Transverse colon (tissue), 4 donors: ENCODE results near the gene TRAF5. TPM values are rescaled to one million over a fixed set of nuclear protein-coding genes. Genes with fewer than 3 reads are reported as not detected.
A peak's percentile ranks its signal among the peaks of the same experiment; 100 is the strongest.
"Not testable (repeated sequence)": the region's sequence is repeated elsewhere in the genome, so short reads cannot be mapped to it uniquely, and the experiment has no call there.

Experiments
- DNase-seq: peaks from one replicate; pipeline ENCODE4 v3.0.0-alpha.2; 2019
- H3K27ac ChIP-seq, 4 donors: fragments of 200-600 bp; sonication (generic); 2 replicates each; pipeline ENCODE4 v1.5.1; 2016 to 2018; ENCODE audit warnings: inconsistent platforms in 4 of 4
- H3K27me3 ChIP-seq: fragments of 200-600 bp; sonication (generic); 2 replicates; pipeline ENCODE4 v1.5.1; 2017; ENCODE audit warnings: inconsistent platforms
- H3K36me3 ChIP-seq, 4 donors: fragments of 200-600 bp; sonication (generic); 2 replicates each; pipeline ENCODE4 v1.5.1; 2017 to 2019; ENCODE audit warnings: inconsistent platforms in 4 of 4
- H3K4me1 ChIP-seq, 4 donors: fragments of 200-600 bp; sonication (generic); 2 replicates each; pipeline ENCODE4 v1.5.1; 2017 to 2020; ENCODE audit warnings: inconsistent platforms in 4 of 4
- H3K4me3 ChIP-seq, 4 donors: fragments of 200-600 bp; sonication (generic); 1 replicate in 1 of 4; 2 replicates in 3 of 4; pipeline versions ENCODE4 v1.5.1 to v1.6.1; 2017 to 2019; ENCODE audit warnings: inconsistent platforms in 4 of 4
- H3K9me3 ChIP-seq, 2 donors: fragments of 200-600 bp; sonication (generic); 2 replicates each; pipeline ENCODE4 v1.5.1; 2017 to 2019; ENCODE audit warnings: inconsistent platforms in 2 of 2
- CTCF ChIP-seq, 5 experiments: fragments of 200-600 bp in 3 of 5; fragments of 450-650 bp in 2 of 5; sonication (generic) in 3 of 5; IDR thresholded peaks; 1 replicate in 2 of 5; 2 replicates in 3 of 5; pipeline ENCODE4 v1.5.1; 2016 to 2017; ENCODE audit warnings: antibody characterized with exemption in 5 of 5, inconsistent platforms in 3 of 5, mild to moderate bottlenecking in 2 of 5, moderate library complexity in 1 of 5
- EP300 ChIP-seq: sonication (generic); formaldehyde crosslinking; IDR thresholded peaks from one replicate; pipeline ENCODE4 v1.6.1; 2017; ENCODE audit warnings: antibody characterized with exemption, low read depth
- POLR2A ChIP-seq: fragments of 450-650 bp; IDR thresholded peaks from one replicate; pipeline ENCODE4 v1.6.1; 2016; ENCODE audit warnings: antibody characterized with exemption, mild to moderate bottlenecking, moderate library complexity
- POLR2AphosphoS5 ChIP-seq, 3 donors: sonication (generic); formaldehyde crosslinking; IDR thresholded peaks; one replicate each; pipeline ENCODE4 v1.6.1; 2016; ENCODE audit warnings: antibody characterized with exemption in 3 of 3
- WGBS, 2 donors: methylation state at CpG; one replicate each; pipeline ENCODE4 v1.1.5; 2018; ENCODE audit warnings: low coverage in 1 of 2; 5-methylcytosine and 5-hydroxymethylcytosine counted together
- in situ Hi-C, 4 donors: fragments of 200-750 bp; cut with MboI; loops; one replicate each; pipeline versions ENCODE4 v1.15.0 to v1.15.1; 2017; ENCODE audit warnings: low sequenced_read_pairs in 3 of 4, low pct_ligation_motif_present in 1 of 4, low pct_unique_long_range_greater_than_20kb in 1 of 4
- intact Hi-C: fragments of 100-400 bp; cut with DNase I; formaldehyde crosslinking; loops from one replicate; pipeline ENCODE4 v1.15.1; 2023; ENCODE audit warnings: low total_unique reads
- total RNA-seq, 4 donors: library from RNA; depleted of rRNA; stranded (reverse); fragments of >200 nt; gene quantifications; one replicate each; pipeline ENCODE4 v1.1.0, GENCODE V29; 2016

Gene TRAF5
- total RNA-seq, 4 donors from 2014 or later = 10.5 to 30.5 (median 17.0) TPM

- H3K9me3 ChIP-seq, H3K36me3 ChIP-seq, in situ Hi-C loops, H3K27ac ChIP-seq, H3K27me3 ChIP-seq, H3K4me1 ChIP-seq, intact Hi-C loops, DNase-seq, H3K4me3 ChIP-seq: not testable (repeated sequence)
- 84% methylated on average over 7 of the region's 7 CpGs; no CpG with 5 or more reads in 1 of the 2 donors for WGBS, 2 donors
Measured at GRCh38 chr1:211407749-211408148, 81.1 kb downstream of the TRAF5 start.

- Histone ChIP-seq H3K27me3 (no peaks in the 10 kb centered on the region), H3K27ac (no peak overlapping the region), H3K4me3 (no peak overlapping the region), H3K4me1 (no peaks in the 10 kb centered on the region), H3K36me3 (no peaks in the 10 kb centered on the region), H3K9me3 (no peaks in the 10 kb centered on the region)
- TF ChIP-seq POLR2A (no peak), EP300 (no peak), POLR2AphosphoS5 (IDR thresholded peaks at IDR 0.05) (no peak), CTCF (IDR thresholded peaks at IDR 0.05) (no peak)
- intact Hi-C loops (no loop called here), in situ Hi-C loops (no loop called here)
- DNase-seq = no peak
- WGBS, 2 donors = 97% methylated on average over 3 of the region's 3 CpGs
Measured at GRCh38 chr1:211411639-211412038, 85.0 kb downstream of the TRAF5 start.

GRCh38 chr1:211415700-211416099 lies 89.1 kb downstream of the TRAF5 start:
- Histone ChIP-seq H3K9me3 (no peaks in the 10 kb centered on the region), H3K27me3 (no peaks in the 10 kb centered on the region), H3K4me1 (no peaks in the 10 kb centered on the region), H3K36me3 (no peaks in the 10 kb centered on the region), H3K4me3 (no peak overlapping the region), H3K27ac (peak overlapping the region in 1 of 4 donors; percentile 78)
- 45 to 81% methylated on average over 2 of the region's 2 CpGs for WGBS, 2 donors
- DNase-seq = no peak
- TF ChIP-seq EP300 = no peak
- TF ChIP-seq POLR2AphosphoS5 (IDR thresholded peaks at IDR 0.05) = no peak
- no peak for TF ChIP-seq POLR2A
- TF ChIP-seq CTCF (IDR thresholded peaks at IDR 0.05) = no peak
- intact Hi-C loops = no loop called here
- in situ Hi-C loops = no loop called here

- peak; percentile 22 for DNase-seq
- H3K9me3 ChIP-seq, intact Hi-C loops, H3K27me3 ChIP-seq, H3K4me1 ChIP-seq, H3K36me3 ChIP-seq, in situ Hi-C loops: not testable (repeated sequence)
- Histone ChIP-seq H3K27ac (peak overlapping the region in 3 of 4 donors; percentile 61 to 78 (median 78)), H3K4me3 (peak overlapping the region in 3 of 4 donors; percentile 46 to 61 (median 57))
- 30% methylated on average over 43 of the region's 43 CpGs; no CpG with 5 or more reads in 1 of the 2 donors for WGBS, 2 donors
Measured at GRCh38 chr1:211416246-211416627, 89.6 kb downstream of the TRAF5 start.

- H3K9me3 ChIP-seq, H3K27me3 ChIP-seq, H3K36me3 ChIP-seq, intact Hi-C loops, in situ Hi-C loops, H3K4me1 ChIP-seq: not testable (repeated sequence)
- Histone ChIP-seq H3K4me3 (peak overlapping the region in 3 of 4 donors; percentile 46 to 61 (median 57)), H3K27ac (peak overlapping the region; percentile 17 to 78 (median 70))
- peak; percentile 32 for DNase-seq
- WGBS, 2 donors = 14 to 27% methylated on average over 1 to 37 of the region's 46 CpGs
Measured at GRCh38 chr1:211416628-211417323, 90.1 kb downstream of the TRAF5 start.

- H3K27ac ChIP-seq = no peak overlapping the region
- H3K36me3 ChIP-seq = no peaks in the 10 kb centered on the region
- H3K27me3 ChIP-seq = no peaks in the 10 kb centered on the region
- in situ Hi-C loops = no loop called here
- no peaks in the 10 kb centered on the region for H3K9me3 ChIP-seq
- H3K4me1 ChIP-seq = no peaks in the 10 kb centered on the region
- no peak overlapping the region for H3K4me3 ChIP-seq
- no peak for TF ChIP-seq EP300
- no peak for TF ChIP-seq CTCF (IDR thresholded peaks at IDR 0.05)
- no peak for TF ChIP-seq POLR2AphosphoS5 (IDR thresholded peaks at IDR 0.05)
- TF ChIP-seq POLR2A = no peak
- intact Hi-C loops = no loop called here
- 68 to 89% methylated on average over 2 of the region's 2 CpGs for WGBS, 2 donors
- no peak for DNase-seq
Measured at GRCh38 chr1:211420389-211420788, 93.8 kb downstream of the TRAF5 start.
